Panc1 (cell line): ENCODE data around the gene PALD1.

Source experiments
- CTCF ChIP-seq: fragments of 450-650 bp; IDR thresholded peaks from 2 replicates; pipeline ENCODE4 v1.5.1; 2017; ENCODE audit warnings: mild to moderate bottlenecking
- POLR2AphosphoS5 ChIP-seq: IDR thresholded peaks from 2 replicates; pipeline ENCODE4 v1.6.1; 2012; ENCODE audit warnings: mild to moderate bottlenecking, low read depth, low read length, moderate library complexity
- REST ChIP-seq, 2 experiments: IDR thresholded peaks; 2 replicates each; pipeline ENCODE4 v1.6.1; 2011 to 2012; ENCODE audit warnings: low read depth in 2 of 2, control low read depth in 1 of 2, low read length in 1 of 2, mild to moderate bottlenecking in 1 of 2, moderate library complexity in 1 of 2; ENCODE audit not compliant: insufficient read depth in 1 of 2
- SIN3A ChIP-seq: IDR thresholded peaks from 2 replicates; pipeline ENCODE4 v1.6.1; 2012; ENCODE audit warnings: low read depth, mild to moderate bottlenecking, low read length, moderate library complexity, borderline replicate concordance; ENCODE audit not compliant: insufficient read depth
- TCF7L2 ChIP-seq: IDR thresholded peaks from 2 replicates; pipeline ENCODE4 v1.6.1; 2011; ENCODE audit warnings: mild to moderate bottlenecking, low read depth, low read length, inconsistent platforms

GRCh38 chr10:70615211-70615610 is 136.6 kb downstream of the PALD1 start:
- TF ChIP-seq POLR2AphosphoS5, result no peak
- TF ChIP-seq CTCF, result no peak
- TF ChIP-seq SIN3A, result no peak
- no peak for TF ChIP-seq REST (IDR thresholded peaks at IDR 0.05; ENCODE audit: insufficient read depth in 1 of 2, low read depth in 2 of 2, low read length in 1 of 2)
- TF ChIP-seq TCF7L2, result no peak
